Lung (tissue), 12 donors: ENCODE measurements around the gene EME2. TPM values are rescaled to one million over a fixed set of nuclear protein-coding genes. Genes with fewer than 3 reads are reported as not detected.

ENCODE experiments used
- ATAC-seq: fragments of 200-7000 bp; cut with Tn5 transposase; one replicate; pipeline ENCODE4 v1.9.1; 2020; ENCODE audit warnings: moderate number of reproducible peaks; ENCODE audit not compliant: insufficient read depth, low FRiP score
- DNase-seq, 3 donors: peaks; one replicate each; pipeline ENCODE4 v3.0.0-alpha.2; 2013 to 2017
- H3K27ac ChIP-seq, 2 donors: one replicate each; pipeline ENCODE4 v1.5.1; 2013; ENCODE audit warnings: mild to moderate bottlenecking in 2 of 2, moderate library complexity in 2 of 2, control low read depth in 1 of 2, inconsistent platforms in 1 of 2, low read depth in 1 of 2, low read length in 1 of 2
- H3K27me3 ChIP-seq, 3 donors: one replicate each; pipeline ENCODE4 v1.5.1; 2013; ENCODE audit warnings: low read length in 2 of 3; ENCODE audit not compliant: control insufficient read depth in 3 of 3, insufficient read depth in 3 of 3
- H3K36me3 ChIP-seq, 4 donors: one replicate each; pipeline ENCODE4 v1.5.1; 2013; ENCODE audit warnings: low read length in 4 of 4, mild to moderate bottlenecking in 1 of 4, moderate library complexity in 1 of 4; ENCODE audit not compliant: control insufficient read depth in 4 of 4, insufficient read depth in 4 of 4
- H3K4me1 ChIP-seq, 5 donors: one replicate each; pipeline ENCODE4 v1.5.1; 2013; ENCODE audit warnings: low read length in 5 of 5, mild to moderate bottlenecking in 2 of 5, moderate library complexity in 1 of 5; ENCODE audit not compliant: control insufficient read depth in 5 of 5, insufficient read depth in 5 of 5
- H3K4me3 ChIP-seq: one replicate; pipeline ENCODE4 v1.5.1; 2013; ENCODE audit warnings: mild to moderate bottlenecking, control low read depth, moderate library complexity
- H3K9ac ChIP-seq, 2 donors: one replicate each; pipeline ENCODE4 v1.5.1; 2013; ENCODE audit warnings: low read length in 2 of 2, control low read depth in 1 of 2; ENCODE audit not compliant: insufficient read depth in 1 of 2
- H3K9me3 ChIP-seq, 4 donors: one replicate each; pipeline ENCODE4 v1.5.1; 2013; ENCODE audit warnings: low read length in 3 of 4, mild to moderate bottlenecking in 1 of 4, moderate library complexity in 1 of 4; ENCODE audit not compliant: control insufficient read depth in 4 of 4, insufficient read depth in 3 of 4
- CTCF ChIP-seq: IDR thresholded peaks from 2 replicates; pipeline ENCODE4 v1.5.1; 2012; ENCODE audit warnings: mild to moderate bottlenecking; ENCODE audit errors: control extremely low read depth, extremely low read depth
- WGBS, 2 donors: extraction: QIAGEN DNeasy Blood & Tissue Kit; methylation state at CpG; one replicate each; pipeline ENCODE4 v1.1.7; 2013; 5-methylcytosine and 5-hydroxymethylcytosine counted together
- polyA plus RNA-seq, 2 donors: library from polyadenylated mRNA; stranded (reverse); fragments of 200-250 nt; gene quantifications; one replicate each; pipeline ENCODE4 v1.2.1, GENCODE V29; 2013
- total RNA-seq, 2 donors: library from RNA; depleted of rRNA in 1 of 2; stranded (reverse); fragments of >200 nt in 1 of 2; gene quantifications; one replicate each; pipeline ENCODE4 v1.2.1, GENCODE V29; 2014 to 2021
- donor health status: control.
- donor health status: control.
- donor health status: Bipolar disorder and iron deficiency.
- donor health status: healthy.
- donor health status: DM: yes; HTN: yes; CAD: no.

EME2 gene
- total and polyA plus RNA-seq, 4 donors: 8.6 to 30.2 (median 9.8) TPM

- no peak overlapping the region for H3K9ac ChIP-seq
- H3K9me3 ChIP-seq: no peaks in the 10 kb centered on the region
- no peak for DNase-seq
- TF ChIP-seq CTCF: no peak
- WGBS, 2 donors: 90 to 93% methylated on average over 13 of the region's 13 CpGs
- H3K36me3 ChIP-seq: peaks cover 4 to 41% (median 14%) of the 10 kb centered on the region in 4 donors
- no peak overlapping the region for H3K27ac ChIP-seq
- no peaks in the 10 kb centered on the region for H3K27me3 ChIP-seq
- no peak overlapping the region for H3K4me3 ChIP-seq
- H3K4me1 ChIP-seq: peaks cover 0 to 28% (median 3%) of the 10 kb centered on the region in 5 donors
- ATAC-seq: no peak
Observed at GRCh38 chr16:1776672-1776955, 4.0 kb downstream of the EME2 start.

GRCh38 chr16:1776991-1777374, 4.4 kb downstream of the EME2 start:
- Histone ChIP-seq H3K27ac (no peak overlapping the region), H3K4me3 (no peak overlapping the region), H3K36me3 (peaks cover 4 to 41% (median 14%) of the 10 kb centered on the region in 4 donors), H3K27me3 (no peaks in the 10 kb centered on the region), H3K9ac (no peak overlapping the region), H3K4me1 (peaks cover 0 to 27% (median 3%) of the 10 kb centered on the region in 5 donors), H3K9me3 (no peaks in the 10 kb centered on the region)
- no peak for TF ChIP-seq CTCF
- ATAC-seq (no peak), DNase-seq (no peak)
- 90 to 91% methylated on average over 22 of the region's 22 CpGs for WGBS, 2 donors

- Histone ChIP-seq H3K36me3 (peaks cover 4 to 41% (median 13%) of the 10 kb centered on the region in 4 donors), H3K27me3 (no peaks in the 10 kb centered on the region), H3K4me1 (peaks cover 0 to 22% (median 3%) of the 10 kb centered on the region in 5 donors), H3K4me3 (no peak overlapping the region), H3K9me3 (no peaks in the 10 kb centered on the region), H3K27ac (no peak overlapping the region), H3K9ac (no peak overlapping the region)
- no peak for ATAC-seq
- TF ChIP-seq CTCF: no peak
- DNase-seq: no peak
- WGBS, 2 donors: 87% methylated on average over 32 to 36 of the region's 36 CpGs
Observed at GRCh38 chr16:1777375-1778199, 5.0 kb downstream of the EME2 start.
